Memory B cell (primary cell): ENCODE measurements around the gene KHNYN.

ENCODE experiments used
- ATAC-seq: fragments of 150-1000 bp; cut with Tn5 transposase; 2 replicates; pipeline ENCODE4 v1.10.0; 2021; ENCODE audit warnings: low read depth, mild to moderate bottlenecking, moderate library complexity
- DNase-seq, 2 donors: peaks; one replicate each; pipeline ENCODE4 v3.0.0; 2022; ENCODE audit warnings: low spot score in 2 of 2
- H3K27ac Mint-ChIP-seq: one replicate; pipeline ENCODE4 v1.8.0; 2022; ENCODE audit warnings: mild to moderate bottlenecking, moderate library complexity, mixed read lengths
- H3K27me3 Mint-ChIP-seq: one replicate; pipeline ENCODE4 v1.8.0; 2022; ENCODE audit warnings: mixed read lengths
- H3K36me3 Mint-ChIP-seq: one replicate; pipeline ENCODE4 v1.8.0; 2022; ENCODE audit warnings: mild to moderate bottlenecking, mixed read lengths
- H3K4me1 Mint-ChIP-seq: one replicate; pipeline ENCODE4 v1.8.0; 2022; ENCODE audit warnings: mixed read lengths
- H3K4me3 Mint-ChIP-seq: one replicate; pipeline ENCODE4 v1.8.0; 2022; ENCODE audit warnings: mild to moderate bottlenecking, moderate library complexity, mixed read lengths
- H3K9me3 Mint-ChIP-seq: one replicate; pipeline ENCODE4 v1.8.0; 2022; ENCODE audit warnings: mixed read lengths

The KHNYN gene

GRCh38 chr14:24395609-24396582 is 33.9 kb upstream of the KHNYN start:
- no peak for DNase-seq
- peaks cover 6% of the 10 kb centered on the region for H3K4me1 Mint-ChIP-seq

GRCh38 chr14:24397639-24398292 is 32.0 kb upstream of the KHNYN start:
- ATAC-seq (no peak), DNase-seq (no peak)
- Mint-ChIP-seq H3K9me3 (no peaks in the 10 kb centered on the region), H3K36me3 (no peaks in the 10 kb centered on the region), H3K27me3 (peaks cover 19% of the 10 kb centered on the region), H3K4me3 (peak overlapping the region; percentile 16), H3K4me1 (peaks cover 6% of the 10 kb centered on the region), H3K27ac (no peak overlapping the region)

More at GRCh38 chr14:24395609-24396582, 33.9 kb upstream of the KHNYN start:
- Mint-ChIP-seq H3K27ac (no peak overlapping the region), H3K27me3 (peaks cover 15% of the 10 kb centered on the region), H3K9me3 (no peaks in the 10 kb centered on the region), H3K36me3 (no peaks in the 10 kb centered on the region), H3K4me3 (no peak overlapping the region)
- peak; percentile 49 for ATAC-seq

GRCh38 chr14:24398293-24398652 is 31.5 kb upstream of the KHNYN start:
- H3K27me3 Mint-ChIP-seq = peaks cover 17% of the 10 kb centered on the region

GRCh38 chr14:24398653-24399446 is 30.9 kb upstream of the KHNYN start, which contains the start of gene NYNRIN:
TSS of gene NYNRIN (plus strand) at chr14:24399003. CDS start at chr14:24399247, 244 bp downstream.
- no peak within 1 kb of the TSS for H3K27ac Mint-ChIP-seq
- H3K36me3 Mint-ChIP-seq = no peaks in the 10 kb centered on the region
- H3K27me3 Mint-ChIP-seq = peaks cover 17% of the 10 kb centered on the region
- DNase-seq (no peak), ATAC-seq (peak; percentile 78)
- peaks cover 6% of the 10 kb centered on the region for H3K4me1 Mint-ChIP-seq
- no peaks in the 10 kb centered on the region for H3K9me3 Mint-ChIP-seq
- peak within 1 kb of the TSS; percentile 77 for H3K4me3 Mint-ChIP-seq

More at GRCh38 chr14:24398293-24398652, 31.5 kb upstream of the KHNYN start:
- Mint-ChIP-seq H3K4me1 (peaks cover 6% of the 10 kb centered on the region), H3K36me3 (no peaks in the 10 kb centered on the region), H3K9me3 (no peaks in the 10 kb centered on the region), H3K27ac (no peak overlapping the region), H3K4me3 (no peak overlapping the region)
- DNase-seq = no peak
- no peak for ATAC-seq

DNA sequence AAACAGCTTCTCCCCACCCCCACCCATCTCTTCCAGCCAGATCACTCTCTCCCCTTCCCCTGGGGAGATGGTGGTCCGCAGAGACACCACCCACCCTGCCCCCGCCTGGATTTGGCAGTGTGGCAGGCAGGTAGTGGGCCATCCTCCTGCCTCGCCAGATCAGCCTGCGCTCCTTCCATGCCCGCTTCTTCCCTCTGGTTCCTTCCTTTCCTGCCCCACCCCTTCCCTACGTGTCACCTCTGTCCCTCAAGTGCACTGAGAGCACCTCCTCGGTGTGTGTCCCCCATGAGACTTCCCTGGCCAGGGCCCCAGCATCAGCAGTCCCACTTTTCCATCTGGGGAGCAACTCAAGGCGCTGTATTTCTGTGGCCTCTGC is 30.3 kb upstream of the KHNYN start:
- ATAC-seq (no peak), DNase-seq (no peak)
- Mint-ChIP-seq H3K27me3 (peaks cover 19% of the 10 kb centered on the region), H3K9me3 (no peaks in the 10 kb centered on the region), H3K4me3 (peak overlapping the region; percentile 77), H3K4me1 (peaks cover 6% of the 10 kb centered on the region), H3K27ac (no peak overlapping the region), H3K36me3 (no peaks in the 10 kb centered on the region)

DNA sequence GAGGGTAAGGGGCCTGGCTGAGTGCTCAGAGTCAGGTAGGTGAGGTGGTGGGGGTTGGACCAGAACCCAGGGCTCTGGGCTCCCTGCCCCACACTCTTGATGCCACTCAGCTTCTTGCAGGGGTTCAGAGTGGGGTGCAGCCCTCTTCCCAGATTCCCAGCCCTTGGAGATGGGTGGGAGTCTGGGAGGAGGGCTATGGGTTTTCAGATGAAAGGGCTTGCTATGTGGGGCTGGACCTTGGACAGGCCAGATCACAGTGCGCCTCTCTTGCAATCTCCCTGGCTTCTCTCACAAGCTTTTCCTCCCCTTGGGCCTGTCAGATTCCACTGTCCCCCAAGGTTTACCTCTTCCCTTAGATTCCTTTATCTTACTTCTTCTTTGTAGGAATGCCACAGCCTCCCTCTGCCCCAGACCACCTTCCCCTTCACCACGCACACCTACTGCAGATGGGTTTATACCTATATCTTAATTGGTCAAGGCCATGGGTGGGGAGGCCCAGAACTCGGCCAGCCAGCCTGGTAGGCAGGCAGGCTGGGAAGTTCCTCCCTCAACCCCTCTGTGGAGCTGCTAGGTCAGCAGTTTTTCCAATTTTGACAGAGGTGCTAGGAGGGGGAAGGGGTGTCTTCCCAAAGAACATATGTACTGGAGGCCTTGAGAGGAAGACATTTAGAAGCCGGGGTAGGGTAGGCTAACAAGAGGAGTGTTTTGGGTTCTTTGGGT is 29.6 kb upstream of the KHNYN start:
- Mint-ChIP-seq H3K27ac (no peak overlapping the region), H3K27me3 (peaks cover 24% of the 10 kb centered on the region), H3K9me3 (no peaks in the 10 kb centered on the region), H3K36me3 (no peaks in the 10 kb centered on the region), H3K4me1 (peaks cover 6% of the 10 kb centered on the region), H3K4me3 (peak overlapping the region; percentile 49)
- ATAC-seq (no peak), DNase-seq (no peak)

GRCh38 chr14:24401810-24402702 is 27.7 kb upstream of the KHNYN start:
- Mint-ChIP-seq H3K4me1 (peaks cover 4% of the 10 kb centered on the region), H3K4me3 (no peak overlapping the region), H3K36me3 (no peaks in the 10 kb centered on the region), H3K27me3 (peaks cover 30% of the 10 kb centered on the region), H3K9me3 (no peaks in the 10 kb centered on the region), H3K27ac (no peak overlapping the region)
- ATAC-seq (no peak), DNase-seq (no peak)

DNA sequence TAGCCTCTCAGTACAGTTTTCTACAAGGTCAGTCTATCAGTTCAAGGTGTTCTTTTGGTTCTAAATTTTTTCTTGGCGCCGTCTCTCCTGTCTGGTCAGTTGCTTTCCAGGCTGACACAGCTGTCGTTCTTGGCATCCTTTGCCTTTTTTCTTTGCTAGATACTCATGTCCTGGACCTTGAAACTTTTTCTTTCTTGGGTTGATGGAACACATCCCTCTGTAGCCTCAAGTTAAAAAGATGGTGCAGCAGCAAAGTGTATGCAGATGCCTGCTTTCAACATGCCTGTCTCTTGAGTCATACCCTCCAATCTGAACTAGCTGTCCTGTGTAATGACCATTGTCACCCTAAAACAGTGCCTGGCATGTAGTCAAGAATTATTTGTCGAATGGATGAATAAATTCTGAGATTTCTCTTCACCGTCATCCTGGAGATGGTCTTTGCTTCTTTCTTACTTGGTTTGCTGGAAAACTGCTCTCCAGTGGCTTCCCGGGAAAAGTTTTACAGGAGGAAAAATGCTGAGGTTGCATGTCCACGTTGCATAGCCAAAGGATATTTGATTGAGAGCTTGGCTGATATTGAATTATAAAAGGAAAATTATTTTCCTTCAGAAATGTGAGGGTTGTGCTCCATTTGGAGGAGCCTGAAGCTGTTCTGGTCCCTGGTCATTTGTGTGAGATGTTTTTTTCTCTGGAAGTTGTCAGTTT is 26.3 kb upstream of the KHNYN start:
- Mint-ChIP-seq H3K27me3 (peaks cover 35% of the 10 kb centered on the region), H3K36me3 (no peaks in the 10 kb centered on the region), H3K27ac (no peak overlapping the region), H3K9me3 (no peaks in the 10 kb centered on the region), H3K4me3 (no peak overlapping the region), H3K4me1 (peaks cover 4% of the 10 kb centered on the region)
- DNase-seq = no peak
- ATAC-seq = no peak

DNA sequence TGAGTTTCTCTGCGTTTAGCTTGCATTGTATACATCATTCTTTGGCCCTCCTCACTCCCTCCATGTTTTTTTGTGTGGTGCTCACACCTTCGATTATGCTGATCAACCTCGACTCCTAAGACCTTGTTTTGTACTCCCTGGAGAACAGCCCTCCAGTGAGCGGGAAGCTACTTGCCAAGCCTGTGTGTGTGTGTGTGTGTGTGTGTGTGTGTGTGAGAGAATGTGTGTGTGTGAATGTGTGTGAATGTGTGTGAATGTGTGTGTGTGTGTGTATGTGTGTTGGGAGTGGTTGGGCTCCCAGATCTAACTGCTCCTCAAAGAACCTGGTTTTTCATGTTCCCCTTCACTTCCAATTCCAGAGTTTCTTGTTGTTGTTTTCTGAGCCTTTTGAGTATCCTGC is 24.9 kb upstream of the KHNYN start:
- ATAC-seq (no peak), DNase-seq (no peak)
- Mint-ChIP-seq H3K27me3 (peaks cover 31% of the 10 kb centered on the region), H3K9me3 (no peaks in the 10 kb centered on the region), H3K36me3 (no peaks in the 10 kb centered on the region), H3K4me3 (no peak overlapping the region), H3K27ac (no peak overlapping the region), H3K4me1 (no peaks in the 10 kb centered on the region)

DNA sequence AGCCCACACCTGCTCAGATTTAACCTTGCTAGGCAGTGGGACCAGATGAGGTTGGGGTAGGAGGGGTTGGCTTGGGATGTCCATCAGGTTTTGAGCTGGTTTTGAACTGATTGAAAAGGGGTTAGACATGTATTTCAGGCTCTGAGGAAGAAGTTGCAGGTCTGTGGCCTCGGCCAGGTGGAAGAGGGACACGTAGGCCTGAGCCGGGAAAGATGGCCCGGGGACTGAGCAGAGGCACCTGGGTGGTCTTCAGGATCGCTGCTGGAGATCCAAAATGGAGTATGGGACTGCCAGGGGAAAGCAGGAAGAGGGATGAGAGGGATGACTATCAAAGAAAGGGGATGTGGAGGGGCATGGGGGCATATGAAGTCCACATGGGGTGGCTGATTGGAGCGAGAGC is 23.3 kb upstream of the KHNYN start:
- no peak overlapping the region for H3K27ac Mint-ChIP-seq
- DNase-seq = no peak
- H3K9me3 Mint-ChIP-seq = no peaks in the 10 kb centered on the region
- H3K4me1 Mint-ChIP-seq = no peaks in the 10 kb centered on the region
- H3K4me3 Mint-ChIP-seq = no peak overlapping the region
- H3K27me3 Mint-ChIP-seq = peaks cover 30% of the 10 kb centered on the region
- no peak for ATAC-seq
- H3K36me3 Mint-ChIP-seq = no peaks in the 10 kb centered on the region

DNA sequence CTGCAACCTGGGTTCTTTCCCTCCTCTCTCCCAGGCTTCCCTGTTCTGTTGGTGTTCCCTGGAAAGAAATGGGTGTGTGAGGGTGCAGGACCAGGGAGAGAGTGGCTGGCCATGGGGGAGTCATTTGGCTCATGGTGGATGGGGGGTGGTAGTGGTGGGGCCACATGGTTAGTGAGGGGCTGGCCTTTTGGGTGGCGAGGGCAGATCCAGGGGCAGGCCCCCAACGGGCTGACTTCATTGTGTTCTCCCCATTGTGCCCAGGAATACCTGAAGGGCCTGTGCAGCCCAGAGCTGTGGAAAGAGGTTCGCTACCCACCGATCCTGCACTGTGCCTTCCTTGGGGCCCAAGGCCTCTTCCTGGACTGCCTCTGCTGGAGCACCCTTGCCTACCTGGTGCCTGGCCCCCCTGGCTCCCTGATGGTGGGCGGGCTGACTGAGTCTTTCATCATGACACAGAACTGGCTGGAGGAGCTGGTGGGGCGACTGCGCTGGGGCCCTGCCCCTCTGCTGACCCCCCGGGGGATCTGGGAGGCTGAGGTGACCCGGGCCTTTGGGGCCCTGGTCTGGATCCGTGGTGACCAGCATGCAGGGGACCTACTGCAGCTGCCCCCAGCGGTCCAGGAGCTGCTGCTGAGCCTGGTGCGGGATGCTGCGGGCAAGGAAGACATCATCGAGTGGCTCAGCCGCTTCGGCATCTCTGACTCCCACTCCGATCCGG is 22.0 kb upstream of the KHNYN start:
- Mint-ChIP-seq H3K4me1 (no peaks in the 10 kb centered on the region), H3K9me3 (no peaks in the 10 kb centered on the region), H3K27me3 (peaks cover 24% of the 10 kb centered on the region), H3K27ac (no peak overlapping the region), H3K36me3 (no peaks in the 10 kb centered on the region), H3K4me3 (no peak overlapping the region)
- ATAC-seq (no peak), DNase-seq (no peak)

GRCh38 chr14:24408764-24409163 is 21.0 kb upstream of the KHNYN start:
- H3K9me3 Mint-ChIP-seq = no peaks in the 10 kb centered on the region
- H3K36me3 Mint-ChIP-seq = no peaks in the 10 kb centered on the region
- no peak overlapping the region for H3K27ac Mint-ChIP-seq
- DNase-seq (no peak), ATAC-seq (no peak)
- H3K4me1 Mint-ChIP-seq = no peaks in the 10 kb centered on the region
- peaks cover 24% of the 10 kb centered on the region for H3K27me3 Mint-ChIP-seq
- H3K4me3 Mint-ChIP-seq = no peak overlapping the region
